ENCODE measurements around the gene DMD.

DNA sequence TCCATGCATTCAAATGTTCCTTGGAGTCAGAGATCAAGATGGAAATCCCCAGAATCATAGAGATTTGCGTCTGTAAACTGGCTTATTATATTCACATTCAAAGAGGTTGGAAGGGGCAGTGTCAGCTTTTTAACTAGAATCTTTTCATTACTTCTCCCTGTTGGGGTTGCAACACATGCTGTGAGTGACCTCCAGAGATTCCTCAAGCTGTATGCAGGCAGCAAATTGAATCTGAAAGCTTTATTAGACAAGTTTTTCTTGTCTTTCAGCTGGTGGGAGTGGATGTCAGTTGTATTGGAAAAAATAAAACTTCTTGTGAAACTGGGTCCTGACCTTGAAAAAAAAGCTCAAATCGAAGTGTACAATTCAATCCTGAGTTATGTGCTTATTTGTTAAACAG is 1403.0 kb downstream of the DMD start:
- no peak for TF ChIP-seq POLR2A (IDR thresholded peaks at IDR 0.05; ENCODE audit: extremely low read depth, insufficient read length)
- TF ChIP-seq, protein P1, sequence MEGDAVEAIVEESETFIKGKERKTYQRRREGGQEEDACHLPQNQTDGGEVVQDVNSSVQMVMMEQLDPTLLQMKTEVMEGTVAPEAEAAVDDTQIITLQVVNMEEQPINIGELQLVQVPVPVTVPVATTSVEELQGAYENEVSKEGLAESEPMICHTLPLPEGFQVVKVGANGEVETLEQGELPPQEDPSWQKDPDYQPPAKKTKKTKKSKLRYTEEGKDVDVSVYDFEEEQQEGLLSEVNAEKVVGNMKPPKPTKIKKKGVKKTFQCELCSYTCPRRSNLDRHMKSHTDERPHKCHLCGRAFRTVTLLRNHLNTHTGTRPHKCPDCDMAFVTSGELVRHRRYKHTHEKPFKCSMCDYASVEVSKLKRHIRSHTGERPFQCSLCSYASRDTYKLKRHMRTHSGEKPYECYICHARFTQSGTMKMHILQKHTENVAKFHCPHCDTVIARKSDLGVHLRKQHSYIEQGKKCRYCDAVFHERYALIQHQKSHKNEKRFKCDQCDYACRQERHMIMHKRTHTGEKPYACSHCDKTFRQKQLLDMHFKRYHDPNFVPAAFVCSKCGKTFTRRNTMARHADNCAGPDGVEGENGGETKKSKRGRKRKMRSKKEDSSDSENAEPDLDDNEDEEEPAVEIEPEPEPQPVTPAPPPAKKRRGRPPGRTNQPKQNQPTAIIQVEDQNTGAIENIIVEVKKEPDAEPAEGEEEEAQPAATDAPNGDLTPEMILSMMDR (IDR thresholded peaks at IDR 0.05; ENCODE audit: low read depth, low read length): no peak

Data from NB4 (cell line).